ENCODE measurements around the gene VPS26B. TPM values are rescaled to one million over a fixed set of nuclear protein-coding genes. Genes with fewer than 3 reads are reported as not detected.

Gene VPS26B
- total and polyA plus RNA-seq, 9 of the 15 experiments (the other 6 are each of a cell fraction or from before 2014, with no cell fraction given) = 3.5 to 43.3 (median 27.4) TPM

DNA sequence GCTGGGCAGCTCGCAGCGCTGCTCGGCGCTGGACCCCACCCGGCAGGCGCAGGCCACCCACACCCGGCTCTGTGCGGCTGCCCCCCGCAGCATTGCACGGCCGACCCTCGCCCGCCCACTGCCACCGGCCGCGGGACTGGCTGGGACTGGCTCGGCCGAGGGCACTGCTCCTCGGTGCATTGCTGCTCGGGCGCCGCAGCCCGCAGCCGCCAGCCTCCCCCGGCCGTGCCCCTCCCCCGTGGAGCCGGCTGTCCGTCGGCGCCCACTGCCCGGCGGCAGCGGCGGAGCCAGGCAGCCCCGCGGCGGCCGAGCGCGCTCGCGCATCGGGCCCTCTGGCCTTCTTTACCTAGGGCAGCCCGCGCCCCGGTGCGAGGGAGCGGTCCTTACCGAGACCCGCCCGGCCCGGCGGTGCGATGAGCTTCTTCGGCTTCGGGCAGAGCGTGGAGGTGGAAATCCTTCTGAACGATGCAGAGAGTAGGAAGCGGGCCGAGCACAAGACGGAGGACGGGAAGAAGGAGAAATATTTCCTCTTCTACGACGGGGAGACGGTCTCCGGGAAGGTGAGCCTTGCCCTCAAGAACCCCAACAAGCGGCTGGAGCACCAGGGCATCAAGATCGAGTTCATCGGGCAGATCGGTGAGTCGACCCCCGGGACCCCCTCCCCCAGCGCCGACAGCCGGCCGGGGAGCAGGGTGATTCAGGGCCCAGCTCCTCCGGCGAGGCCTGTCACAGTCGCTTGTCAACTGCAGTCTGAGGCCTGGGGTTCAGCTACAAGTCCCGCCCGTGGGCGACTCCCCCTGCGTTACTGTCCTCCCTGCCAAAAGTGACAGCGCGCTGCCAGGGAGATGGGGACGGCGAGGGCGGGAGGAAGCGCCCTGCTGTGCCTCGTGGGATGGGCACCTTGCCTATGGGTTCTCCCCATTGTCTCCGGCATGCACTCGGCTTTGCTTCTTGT is 516 bp downstream of the VPS26B start (continued):
- TF ChIP-seq E2F6 (IDR thresholded peaks at IDR 0.05; ENCODE audit: borderline replicate concordance in 1 of 2, extremely low read depth in 1 of 2, insufficient read depth in 1 of 2, insufficient read length in 1 of 2, low read depth in 1 of 2, low read length in 1 of 2, poor library complexity in 1 of 2, severe bottlenecking in 1 of 2) (peak in 1 of 2 experiments; percentile 20), ZNF717 (CRISPR knock-in tag; IDR thresholded peaks at IDR 0.05) (no peak), NFIX (CRISPR knock-in tag; IDR thresholded peaks at IDR 0.05; ENCODE audit: low read depth) (no peak), ZKSCAN1 (IDR thresholded peaks at IDR 0.05; ENCODE audit: low read depth, low read length) (0 out of 2 replicates have a peak, but pooled peaks have one; percentile 0), NFE2 (IDR thresholded peaks at IDR 0.05; ENCODE audit: low read depth) (no peak), TAF15 (IDR thresholded peaks at IDR 0.05; ENCODE audit: low read depth, low read length) (no peak), ZNF263 (CRISPR knock-in tag; IDR thresholded peaks at IDR 0.05; ENCODE audit: borderline replicate concordance) (peak; percentile 59), ZNF780A (CRISPR knock-in tag; IDR thresholded peaks at IDR 0.05) (no peak), CBX8 (IDR thresholded peaks at IDR 0.05; ENCODE audit: borderline replicate concordance, extremely low read depth, low read depth, low read length, poor library complexity, severe bottlenecking) (no peak), CCNT2 (IDR thresholded peaks at IDR 0.05; ENCODE audit: borderline replicate concordance, extremely low read depth, insufficient read length, low read depth, low read length) (peak; percentile 68), ZFX (CRISPR knock-in tag; IDR thresholded peaks at IDR 0.05) (no peak; the same call in 1 of the 2 replicates), FIP1L1 (IDR thresholded peaks at IDR 0.05; ENCODE audit: low read depth, low read length, poor library complexity, severe bottlenecking) (peak; percentile 3), GATAD2A (IDR thresholded peaks at IDR 0.05) (0 out of 2 replicates have a peak, but pooled peaks have one; percentile 41), ZNF408 (CRISPR knock-in tag; IDR thresholded peaks at IDR 0.05; ENCODE audit: low read depth) (no peak), ZNF184 (CRISPR knock-in tag; IDR thresholded peaks at IDR 0.05) (no peak), ERF (CRISPR knock-in tag; IDR thresholded peaks at IDR 0.05) (peak; percentile 36; the same call in 1 of the 2 replicates), YY1 (IDR thresholded peaks at IDR 0.05; ENCODE audit: borderline replicate concordance in 1 of 3, control insufficient read depth in 1 of 3, extremely low read depth in 1 of 3, insufficient read depth in 3 of 3, insufficient read length in 1 of 3, insufficient replicate concordance in 2 of 3, low read depth in 1 of 3, low read length in 2 of 3) (peak in 1 of 3 experiments; percentile 15), CBFB (CRISPR knock-in tag; IDR thresholded peaks at IDR 0.05) (no peak), ATF1 (CRISPR knock-in tag; IDR thresholded peaks at IDR 0.05) (no peak), ATF1 (tag; IDR thresholded peaks at IDR 0.05) (0 out of 2 replicates have a peak, but pooled peaks have one; percentile 9), HINFP (tag; conservative IDR thresholded peaks at IDR 0.05; ENCODE audit: low read depth) (no peak)
- TF ChIP-seq, protein P1, sequence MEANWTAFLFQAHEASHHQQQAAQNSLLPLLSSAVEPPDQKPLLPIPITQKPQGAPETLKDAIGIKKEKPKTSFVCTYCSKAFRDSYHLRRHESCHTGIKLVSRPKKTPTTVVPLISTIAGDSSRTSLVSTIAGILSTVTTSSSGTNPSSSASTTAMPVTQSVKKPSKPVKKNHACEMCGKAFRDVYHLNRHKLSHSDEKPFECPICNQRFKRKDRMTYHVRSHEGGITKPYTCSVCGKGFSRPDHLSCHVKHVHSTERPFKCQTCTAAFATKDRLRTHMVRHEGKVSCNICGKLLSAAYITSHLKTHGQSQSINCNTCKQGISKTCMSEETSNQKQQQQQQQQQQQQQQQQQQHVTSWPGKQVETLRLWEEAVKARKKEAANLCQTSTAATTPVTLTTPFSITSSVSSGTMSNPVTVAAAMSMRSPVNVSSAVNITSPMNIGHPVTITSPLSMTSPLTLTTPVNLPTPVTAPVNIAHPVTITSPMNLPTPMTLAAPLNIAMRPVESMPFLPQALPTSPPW (CRISPR knock-in tag; IDR thresholded peaks at IDR 0.05) = peak; percentile 24; the same call in 1 of the 2 replicates

Measured in K562 (cell line).